ENCODE measurements around the gene RPRD1B.
"Not testable (repeated sequence)": the region's sequence is repeated elsewhere in the genome, so short reads cannot be mapped to it uniquely, and the experiment has no call there.

Gene RPRD1B

GRCh38 chr20:38073307-38074071, 39.9 kb downstream of the RPRD1B start:
- DNase-seq (ENCODE audit: low read depth in 3 of 3) = no peak

GRCh38 chr20:38075161-38075998, 41.8 kb downstream of the RPRD1B start:
- DNase-seq (ENCODE audit: low read depth in 3 of 3) = no peak

GRCh38 chr20:38076548-38076947, 43.0 kb downstream of the RPRD1B start:
- no peak for DNase-seq (ENCODE audit: low read depth in 3 of 3)

- no peak for DNase-seq (ENCODE audit: low read depth in 3 of 3)
These were observed 44.5 kb downstream of the RPRD1B start for GRCh38 chr20:38078084-38078483.

GRCh38 chr20:38079353-38079752, 45.8 kb downstream of the RPRD1B start:
- no peak for DNase-seq (ENCODE audit: low read depth in 3 of 3)

GRCh38 chr20:38081575-38081974, 48.0 kb downstream of the RPRD1B start:
- DNase-seq (ENCODE audit: low read depth in 3 of 3) = no peak

GRCh38 chr20:38082894-38083293, 49.3 kb downstream of the RPRD1B start:
- no peak for DNase-seq (ENCODE audit: low read depth in 3 of 3)

GRCh38 chr20:38083338-38084048, 49.9 kb downstream of the RPRD1B start:
- no peak for DNase-seq (ENCODE audit: low read depth in 3 of 3)

- no peak for DNase-seq (ENCODE audit: low read depth in 3 of 3)
These were observed 50.9 kb downstream of the RPRD1B start for GRCh38 chr20:38084425-38084951.

- DNase-seq (ENCODE audit: low read depth in 3 of 3) = no peak
These were observed 51.5 kb downstream of the RPRD1B start for GRCh38 chr20:38085026-38085425.

- no peak for DNase-seq (ENCODE audit: low read depth in 3 of 3)
These were observed 56.0 kb downstream of the RPRD1B start for GRCh38 chr20:38089500-38089899.

GRCh38 chr20:38090061-38090460, 56.5 kb downstream of the RPRD1B start:
- DNase-seq (ENCODE audit: low read depth in 3 of 3) = no peak

- no peak for DNase-seq (ENCODE audit: low read depth in 3 of 3)
These were observed 58.1 kb downstream of the RPRD1B start for GRCh38 chr20:38091441-38092216.

- no peak for DNase-seq (ENCODE audit: low read depth in 3 of 3)
These were observed 58.8 kb downstream of the RPRD1B start for GRCh38 chr20:38092260-38092857.

GRCh38 chr20:38092915-38093314, 59.4 kb downstream of the RPRD1B start:
- DNase-seq (ENCODE audit: low read depth in 3 of 3) = no peak

- DNase-seq (ENCODE audit: low read depth in 3 of 3) = no peak
These were observed 60.1 kb downstream of the RPRD1B start for GRCh38 chr20:38093641-38094077.

GRCh38 chr20:38094373-38094891, 60.9 kb downstream of the RPRD1B start:
- no peak for DNase-seq (ENCODE audit: low read depth in 3 of 3)

- no peak for DNase-seq (ENCODE audit: low read depth in 3 of 3)
These were observed 61.6 kb downstream of the RPRD1B start for GRCh38 chr20:38095017-38095686.

- DNase-seq (ENCODE audit: low read depth in 3 of 3) = no peak
These were observed 65.4 kb downstream of the RPRD1B start for GRCh38 chr20:38098952-38099351.

GRCh38 chr20:38102206-38102605, 68.7 kb downstream of the RPRD1B start:
- DNase-seq (ENCODE audit: low read depth in 3 of 3) = not testable (repeated sequence)
